Endothelial cell of umbilical vein (primary cell): ENCODE data around the gene AURKAIP1. TPM values are rescaled to one million over a fixed set of nuclear protein-coding genes. Genes with fewer than 3 reads are reported as not detected.

Experiments used
- Bru-seq: library from RNA; stranded (reverse); fragments of 400-500 nt; gene quantifications from one replicate; lab custom pipeline; 2021; lab: Mats Ljungman, UMichigan
- BruChase-seq, 2 experiments: library from RNA; stranded (reverse); fragments of 400-500 nt; gene quantifications; one replicate each; lab custom pipeline; 2021; lab: Mats Ljungman, UMichigan
- BruUV-seq: library from RNA; stranded (reverse); fragments of 400-500 nt; replicated peaks from 2 replicates; lab custom pipeline; 2021; lab: Mats Ljungman, UMichigan
- CTCF ChIA-PET: fragments of 300-600, 350-600 bp; sonication (Branson Sonifier 250); formaldehyde crosslinking; loops from one replicate; lab custom pipeline; 2021; ENCODE audit warnings: antibody characterized with exemption, inconsistent platforms; lab: Charles Lee
- POLR2A ChIA-PET: fragments of 300-600, 350-600 bp; sonication (Branson Sonifier 250); formaldehyde crosslinking; loops from one replicate; lab custom pipeline; 2021; ENCODE audit warnings: antibody characterized with exemption, inconsistent platforms; lab: Charles Lee
- DNase-seq: peaks from one replicate; pipeline ENCODE4 v3.0.0-alpha.2; 2011; ENCODE audit warnings: low read depth, low spot score
- FAIRE-seq: peaks from 2 replicates; lab custom pipeline; 2011; peaks lifted over from hg19 to GRCh38; lab: Jason Lieb, UNC
- H2AFZ ChIP-seq: 2 replicates; pipeline ENCODE4 v1.6.0; 2012; ENCODE audit warnings: low read depth, low read length, control low read depth, inconsistent platforms
- H3K27ac ChIP-seq: 2 replicates; pipeline ENCODE4 v1.5.1; 2011; ENCODE audit warnings: low read depth, mild to moderate bottlenecking, control low read depth, low read length, moderate library complexity; ENCODE audit not compliant: insufficient read depth
- H3K27me3 ChIP-seq, 2 experiments: 2 replicates each; pipeline versions ENCODE4 v1.6.0 to v1.6.1; 2011; ENCODE audit warnings: low read length in 2 of 2, mixed read lengths in 1 of 2; ENCODE audit not compliant: control insufficient read depth in 2 of 2, insufficient read depth in 2 of 2
- H3K36me3 ChIP-seq, 2 experiments: 2 replicates in 1 of 2; 3 replicates in 1 of 2; pipeline ENCODE4 v1.5.1; 2011; ENCODE audit warnings: low read length in 2 of 2, mild to moderate bottlenecking in 1 of 2, moderate library complexity in 1 of 2; ENCODE audit not compliant: control insufficient read depth in 2 of 2, insufficient read depth in 2 of 2; ENCODE audit errors: extremely low read depth in 1 of 2
- H3K4me1 ChIP-seq: 3 replicates; pipeline ENCODE4 v1.5.1; 2011; ENCODE audit warnings: mild to moderate bottlenecking, low read length; ENCODE audit not compliant: control insufficient read depth, insufficient read depth; ENCODE audit errors: extremely low read depth
- H3K4me2 ChIP-seq: 2 replicates; pipeline ENCODE4 v1.6.1; 2011; ENCODE audit warnings: low read length, control low read depth, mixed read lengths; ENCODE audit not compliant: insufficient read depth
- H3K4me3 ChIP-seq, 3 experiments: fragments of 200-600 bp in 1 of 3; sonication (generic), shearing (Covaris generic) in 1 of 3; replicated peaks in 1 of 3; 2 replicates each; pipeline ENCODE4 v1.5.1; 2011 to 2016; ENCODE audit warnings: control low read depth in 3 of 3, low read length in 3 of 3, mild to moderate bottlenecking in 2 of 3, inconsistent platforms in 1 of 3, low read depth in 1 of 3, moderate library complexity in 1 of 3; ENCODE audit not compliant: insufficient read depth in 1 of 3
- H3K79me2 ChIP-seq: 2 replicates; pipeline ENCODE4 v1.6.0; 2012; ENCODE audit warnings: low read length, inconsistent platforms; ENCODE audit not compliant: control insufficient read depth, insufficient read depth
- H3K9ac ChIP-seq: replicated peaks from 2 replicates; pipeline ENCODE3; 2011; ENCODE audit warnings: low read length, control low read depth; ENCODE audit not compliant: insufficient read depth; ENCODE audit errors: extremely low read depth
- H3K9me1 ChIP-seq: replicated peaks from 3 replicates; pipeline ENCODE4 v1.6.0; 2011; ENCODE audit warnings: mild to moderate bottlenecking, low read length; ENCODE audit not compliant: control insufficient read depth, insufficient read depth; ENCODE audit errors: extremely low read depth
- H3K9me3 ChIP-seq: replicated peaks from 2 replicates; pipeline ENCODE4 v1.5.1; 2012; ENCODE audit warnings: low read length, inconsistent platforms; ENCODE audit not compliant: control insufficient read depth, insufficient read depth
- H4K20me1 ChIP-seq: replicated peaks from 2 replicates; pipeline ENCODE3; 2011; ENCODE audit warnings: mild to moderate bottlenecking, low read length; ENCODE audit not compliant: control insufficient read depth, insufficient read depth; ENCODE audit errors: extremely low read depth
- EZH2 ChIP-seq: IDR thresholded peaks from 2 replicates; pipeline ENCODE4 v1.6.1; 2012; ENCODE audit warnings: borderline replicate concordance, low read depth, mild to moderate bottlenecking, moderate library complexity, low read length, inconsistent platforms; ENCODE audit not compliant: severe bottlenecking
- MYC ChIP-seq: IDR thresholded peaks from one replicate; pipeline ENCODE4 v1.6.1; 2011; ENCODE audit warnings: mild to moderate bottlenecking, low read depth, low read length
- POLR2A ChIP-seq: IDR thresholded peaks from 2 replicates; pipeline ENCODE4 v1.6.1; 2012; ENCODE audit warnings: low read depth, mild to moderate bottlenecking, control low read depth, low read length
- POLR2AphosphoS5 ChIP-seq: IDR thresholded peaks from 2 replicates; pipeline ENCODE4 v1.6.1; 2012; ENCODE audit warnings: low read depth, mild to moderate bottlenecking, control low read depth, low read length, moderate library complexity; ENCODE audit not compliant: insufficient read depth
- dilution Hi-C: fragments of 300-500 bp; cut with MboI; formaldehyde crosslinking; loops from one replicate; pipeline ENCODE4 v1.15.0; 2019; ENCODE audit warnings: low sequenced_read_pairs; ENCODE audit not compliant: extremely low pct_ligation_motif_present
- intact Hi-C: fragments of 100-400 bp; cut with micrococcal nuclease; formaldehyde crosslinking; loops from one replicate; pipeline ENCODE4 v1.10.0; 2022
- long read RNA-seq: library from polyadenylated mRNA; stranded (forward); transcript quantifications from one replicate; pipeline ENCODE4 v2.0.0, GENCODE V29; 2021
- polyA minus RNA-seq, 3 experiments: library from RNA; depleted of rRNA, polyadenylated mRNA; stranded (reverse); fragments of >200 nt; gene quantifications; 1 replicate in 1 of 3; 2 replicates in 2 of 3; pipeline ENCODE4 v1.2.3, GENCODE V29; 2011
- polyA plus RNA-seq, 4 experiments: library from polyadenylated mRNA; depleted of rRNA in 3 of 4; stranded (reverse) in 3 of 4; unstranded in 1 of 4; fragments of >200 nt; gene quantifications; 2 replicates each; pipeline versions ENCODE4 v1.2.1 to v1.2.3, GENCODE V29; 2011 to 2012; ENCODE audit warnings: missing spikeins in 1 of 4
- total RNA-seq: library from RNA; stranded (reverse); gene quantifications from 2 replicates; pipeline ENCODE4 v1.2.3, GENCODE V29; 2021
- TF ChIP-seq, protein P1 (sequence below), 2 donors: IDR thresholded peaks; 1 replicate in 1 of 2; 2 replicates in 1 of 2; pipeline ENCODE4 v1.5.1; 2011; ENCODE audit warnings: low read length in 2 of 2, mild to moderate bottlenecking in 2 of 2, moderate library complexity in 2 of 2, control low read depth in 1 of 2, inconsistent platforms in 1 of 2, low read depth in 1 of 2; ENCODE audit not compliant: insufficient read depth in 1 of 2; ENCODE audit errors: extremely low read depth in 1 of 2
- TF ChIP-seq, protein P2 (sequence below): IDR thresholded peaks from 2 replicates; pipeline ENCODE4 v1.6.1; 2011; ENCODE audit not compliant: insufficient read depth, insufficient read length

The AURKAIP1 gene
- total RNA-seq = 149 and 151 TPM in 2 replicates
- 73.3 and 96.2 TPM in 2 replicates for polyA plus RNA-seq
- polyA plus RNA-seq (2011; cell fraction: cytosol; rRNA removed) = 66.9 and 116 TPM in 2 replicates
- polyA plus RNA-seq (2011; cell fraction: nucleus; rRNA removed) = 57.0 and 59.4 TPM in 2 replicates
- polyA plus RNA-seq (2012) = 87.7 and 94.1 TPM in 2 replicates
- polyA minus RNA-seq = 14.6 and 17.3 TPM in 2 replicates
- polyA minus RNA-seq (2011; cell fraction: cytosol; rRNA and poly(A)+ RNA removed) = 59.0 TPM
- polyA minus RNA-seq (2011; cell fraction: nucleus; rRNA and poly(A)+ RNA removed) = 5.8 and 14.2 TPM in 2 replicates
- percentile 63 among the genes with signal in this experiment for Bru-seq, nascent RNA
- BruChase-seq, experiment 1, labeled RNA remaining after a 6-hour chase = percentile 95 among the genes with signal in this experiment
- BruChase-seq, experiment 2, labeled RNA remaining after a 2-hour chase = percentile 78 among the genes with signal in this experiment
- long read RNA-seq, transcript AURKAIP1-201 (4 exons, 798 nt) = minor isoform, 12 of 485 reads
- long read RNA-seq, transcript AURKAIP1-203 (3 exons, 1,072 nt) = minor isoform, 9 of 485 reads
- long read RNA-seq, transcript AURKAIP1-202 (4 exons, 1,047 nt) = major isoform, 337 of 485 reads
- long read RNA-seq, transcript AURKAIP1-204 (4 exons, 875 nt) = minor isoform, 76 of 485 reads
- long read RNA-seq, partial matches to known transcripts = 22 of 485 reads
- long read RNA-seq, other reads (novel, unspliced or antisense) = 29 of 485 reads

DNA sequence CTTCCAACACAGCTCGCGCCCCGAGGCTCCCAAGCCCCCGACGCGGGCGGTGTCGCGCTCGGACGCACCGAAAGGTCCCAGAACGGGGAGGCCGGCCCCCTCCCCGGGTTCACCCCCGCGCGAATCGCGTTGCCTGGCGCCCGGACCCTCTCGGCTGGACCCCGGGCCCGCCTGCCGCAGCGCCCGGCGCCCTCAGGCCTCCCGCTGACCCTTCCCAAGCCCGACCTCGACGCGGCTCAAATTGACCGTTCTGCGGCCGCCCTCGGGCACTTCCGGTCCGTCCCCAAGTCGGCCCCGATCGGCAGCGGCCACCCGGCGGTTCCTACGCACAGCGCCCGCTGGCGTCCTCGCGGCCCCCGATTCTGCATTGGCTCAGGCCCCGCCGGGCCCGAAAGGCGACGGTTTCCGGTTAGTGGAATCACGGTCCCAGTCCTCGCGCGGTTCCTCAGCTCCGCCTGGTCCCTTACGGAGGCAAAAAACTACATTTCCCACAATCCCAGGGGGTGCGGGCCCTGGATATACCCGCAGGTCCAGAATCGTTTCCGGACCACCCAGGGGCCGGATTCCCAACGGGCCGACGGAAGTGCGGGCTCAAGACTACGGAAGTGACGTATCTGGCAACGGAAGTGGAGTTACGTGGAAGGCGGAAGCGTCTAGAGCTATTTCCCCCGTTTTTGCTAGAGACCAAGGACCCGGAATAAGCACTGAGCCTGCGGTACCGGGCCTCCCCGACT is at the start of gene AURKAIP1:
Gene AURKAIP1, minus strand, starts transcription at position 279 of the 734 bp plus-strand sequence. CDS start 451 bp downstream, outside the sequence.
- Histone ChIP-seq H3K27me3 (no peaks in the 10 kb centered on the region), H3K9ac (peak within 1 kb of the TSS; percentile 95), H3K36me3 (peaks cover 0 to 3% of the 10 kb centered on the region in 2 experiments), H3K9me3 (no peaks in the 10 kb centered on the region), H3K27ac (peak within 1 kb of the TSS; percentile 71), H3K4me2 (peak within 1 kb of the TSS; percentile 84), H3K79me2 (peaks cover 19% of the 10 kb centered on the region), H2AFZ (peak within 1 kb of the TSS; percentile 62), H4K20me1 (no peaks in the 10 kb centered on the region), H3K4me3 (peak within 1 kb of the TSS; percentile 81 to 88 (median 84)), H3K4me1 (peaks cover 13% of the 10 kb centered on the region), H3K9me1 (no peaks in the 10 kb centered on the region)
- no TSS peak for BruUV-seq
- DNase-seq = peak; percentile 100
- intact Hi-C loops = loop anchor here (1.0 to 2.0 kb wide), 7 partner anchors 24 to 96 kb away; partner anchors contain the start of genes ATAD3B, CCNL2, CPTP and DVL1
- TF ChIP-seq MYC = peak; percentile 3
- TF ChIP-seq POLR2A = peak; percentile 53
- no peak for TF ChIP-seq EZH2
- TF ChIP-seq POLR2AphosphoS5 = peak; percentile 65
- TF ChIP-seq, protein P1, sequence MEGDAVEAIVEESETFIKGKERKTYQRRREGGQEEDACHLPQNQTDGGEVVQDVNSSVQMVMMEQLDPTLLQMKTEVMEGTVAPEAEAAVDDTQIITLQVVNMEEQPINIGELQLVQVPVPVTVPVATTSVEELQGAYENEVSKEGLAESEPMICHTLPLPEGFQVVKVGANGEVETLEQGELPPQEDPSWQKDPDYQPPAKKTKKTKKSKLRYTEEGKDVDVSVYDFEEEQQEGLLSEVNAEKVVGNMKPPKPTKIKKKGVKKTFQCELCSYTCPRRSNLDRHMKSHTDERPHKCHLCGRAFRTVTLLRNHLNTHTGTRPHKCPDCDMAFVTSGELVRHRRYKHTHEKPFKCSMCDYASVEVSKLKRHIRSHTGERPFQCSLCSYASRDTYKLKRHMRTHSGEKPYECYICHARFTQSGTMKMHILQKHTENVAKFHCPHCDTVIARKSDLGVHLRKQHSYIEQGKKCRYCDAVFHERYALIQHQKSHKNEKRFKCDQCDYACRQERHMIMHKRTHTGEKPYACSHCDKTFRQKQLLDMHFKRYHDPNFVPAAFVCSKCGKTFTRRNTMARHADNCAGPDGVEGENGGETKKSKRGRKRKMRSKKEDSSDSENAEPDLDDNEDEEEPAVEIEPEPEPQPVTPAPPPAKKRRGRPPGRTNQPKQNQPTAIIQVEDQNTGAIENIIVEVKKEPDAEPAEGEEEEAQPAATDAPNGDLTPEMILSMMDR (IDR thresholded peaks at IDR 0.05; ENCODE audit: extremely low read depth in 1 of 2, insufficient read depth in 1 of 2, low read depth in 1 of 2, low read length in 2 of 2) = peak; percentile 24 to 45
- TF ChIP-seq, protein P2, sequence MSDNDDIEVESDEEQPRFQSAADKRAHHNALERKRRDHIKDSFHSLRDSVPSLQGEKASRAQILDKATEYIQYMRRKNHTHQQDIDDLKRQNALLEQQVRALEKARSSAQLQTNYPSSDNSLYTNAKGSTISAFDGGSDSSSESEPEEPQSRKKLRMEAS = no peak
- CTCF ChIA-PET = interaction anchor here (0.8 to 1.9 kb wide), 10 partner anchors 11 to 131 kb away, joined by 3 to 9 read pairs (median 3); partner anchors contain the start of gene CCNL2
- POLR2A ChIA-PET = interaction anchor here (0.7 to 1.4 kb wide), 4 partner anchors 10 to 32 kb away, joined by 3 to 6 read pairs (median 4); partner anchors contain the start of genes CCNL2 and MRPL20
- peak; percentile 100 for FAIRE-seq
- dilution Hi-C loops = no loop called here
